HepG2 (cell line): ENCODE results near the gene ZNF792. TPM values are rescaled to one million over a fixed set of nuclear protein-coding genes. Genes with fewer than 3 reads are reported as not detected.

ENCODE experiments used
- CTCF ChIP-seq: sonication (generic); formaldehyde crosslinking; IDR thresholded peaks from 2 replicates; pipeline ENCODE4 v1.5.0; 2020; ENCODE audit warnings: mild to moderate bottlenecking, missing genetic modification reagents, moderate library complexity
- EZH2 ChIP-seq: conservative IDR thresholded peaks from 2 replicates; pipeline ENCODE4 v1.6.1; 2012; ENCODE audit warnings: mild to moderate bottlenecking, low read depth, low read length, moderate library complexity
- FOXA1 ChIP-seq, 2 experiments: fragments of 450-650 bp in 1 of 2; sonication (generic) in 1 of 2; formaldehyde crosslinking in 1 of 2; IDR thresholded peaks; 2 replicates each; pipeline versions ENCODE4 v1.4.0 to v1.6.1; 2016 to 2020; ENCODE audit warnings: missing genetic modification reagents in 1 of 2
- GMEB1 ChIP-seq: sonication (generic); formaldehyde crosslinking; IDR thresholded peaks from 2 replicates; pipeline ENCODE4 v1.5.1; 2020; ENCODE audit warnings: missing genetic modification reagents, mild to moderate bottlenecking, borderline replicate concordance
- NFE2 ChIP-seq: sonication (generic); formaldehyde crosslinking; IDR thresholded peaks from 2 replicates; pipeline ENCODE4 v1.4.0; 2020; ENCODE audit warnings: missing genetic modification reagents
- NFKBIZ ChIP-seq: IDR thresholded peaks from 2 replicates; pipeline ENCODE4 v1.6.1; 2018; ENCODE audit warnings: missing genetic modification reagents, missing compliant biosample characterization
- POLR2G ChIP-seq: fragments of 200-400 bp; formaldehyde crosslinking; IDR thresholded peaks from 2 replicates; pipeline ENCODE4 v1.6.1; 2018; ENCODE audit warnings: mild to moderate bottlenecking, low read depth, low read length, moderate library complexity
- PRDM10 ChIP-seq: sonication (generic); formaldehyde crosslinking; IDR thresholded peaks from 2 replicates; pipeline ENCODE4 v1.4.0; 2020; ENCODE audit warnings: low read depth, missing genetic modification reagents
- REL ChIP-seq: sonication (generic); formaldehyde crosslinking; conservative IDR thresholded peaks from 2 replicates; pipeline ENCODE4 v1.8.0; 2022; ENCODE audit warnings: mild to moderate bottlenecking, missing genetic modification reagents, moderate library complexity
- STAT5B ChIP-seq: sonication (generic); formaldehyde crosslinking; IDR thresholded peaks from 2 replicates; pipeline ENCODE4 v1.4.0; 2020; ENCODE audit warnings: missing genetic modification reagents
- TEAD2 ChIP-seq: sonication (generic); formaldehyde crosslinking; IDR thresholded peaks from 2 replicates; pipeline ENCODE4 v1.9.0; 2021; ENCODE audit warnings: missing genetic modification reagents
- YEATS4 ChIP-seq: sonication (generic); formaldehyde crosslinking; IDR thresholded peaks from 2 replicates; pipeline ENCODE4 v1.4.0; 2020; ENCODE audit warnings: missing genetic modification reagents, borderline replicate concordance
- ZC3H13 ChIP-seq: sonication (generic); formaldehyde crosslinking; IDR thresholded peaks from 2 replicates; pipeline ENCODE4 v1.8.1; 2023; ENCODE audit warnings: mild to moderate bottlenecking, missing genetic modification reagents, moderate library complexity
- ZC3H4 ChIP-seq: sonication (generic); formaldehyde crosslinking; IDR thresholded peaks from 2 replicates; pipeline ENCODE4 v1.4.0; 2020; ENCODE audit warnings: missing genetic modification reagents, borderline replicate concordance
- ZKSCAN1 ChIP-seq: fragments of 150-350 bp; IDR thresholded peaks from 2 replicates; pipeline ENCODE4 v1.6.1; 2014; ENCODE audit warnings: low read length
- ZKSCAN5 ChIP-seq: sonication (generic); formaldehyde crosslinking; IDR thresholded peaks from 2 replicates; pipeline ENCODE4 v1.5.1; 2020; ENCODE audit warnings: mild to moderate bottlenecking, missing genetic modification reagents
- ZNF234 ChIP-seq: sonication (generic); formaldehyde crosslinking; conservative IDR thresholded peaks from 2 replicates; pipeline ENCODE4 v1.5.1; 2020; ENCODE audit warnings: mild to moderate bottlenecking, missing genetic modification reagents
- ZNF354B ChIP-seq: sonication (generic); formaldehyde crosslinking; IDR thresholded peaks from 2 replicates; pipeline ENCODE4 v1.8.0; 2022; ENCODE audit warnings: mild to moderate bottlenecking, missing genetic modification reagents
- ZNF574 ChIP-seq: sonication (generic); formaldehyde crosslinking; IDR thresholded peaks from 2 replicates; pipeline ENCODE4 v1.4.0; 2020; ENCODE audit warnings: missing genetic modification reagents
- ZSCAN29 ChIP-seq: sonication (generic); formaldehyde crosslinking; conservative IDR thresholded peaks from 2 replicates; pipeline ENCODE4 v1.4.0; 2020; ENCODE audit warnings: mild to moderate bottlenecking, missing genetic modification reagents
- polyA plus RNA-seq, 8 experiments: library from polyadenylated mRNA; depleted of rRNA in 3 of 8; stranded (reverse) in 7 of 8; unstranded in 1 of 8; fragments of >200 nt; fragmentation: Illumina TruSeq in 4 of 8; extraction: Trizol in 4 of 8; gene quantifications; 2 replicates each; pipeline versions ENCODE4 v1.2.1 to v1.2.3, GENCODE V29; 2011 to 2016; ENCODE audit warnings: low read depth in 4 of 8, missing spikeins in 1 of 8, mixed read lengths in 1 of 8; ENCODE audit not compliant: insufficient read depth in 1 of 8
- total RNA-seq, 5 experiments: library from RNA; depleted of rRNA; stranded (reverse); fragments of >200 nt; fragmentation: Illumina TruSeq; extraction: Trizol; gene quantifications; 2 replicates each; pipeline ENCODE4 v1.2.3, GENCODE V29; 2016; ENCODE audit warnings: low read depth in 1 of 5

ZNF792 gene
- total and polyA plus RNA-seq, 2 of the 13 experiments (the other 11 are each of a cell fraction or from before 2014, with no cell fraction given): 5.5 to 11.5 TPM

GRCh38 chr19:34926685-34927375 is 37.2 kb downstream of the ZNF792 start, which contains the start of gene ZNF30 (continued):
- TF ChIP-seq CTCF (CRISPR knock-in tag) (0 out of 2 replicates have a peak, but pooled peaks have one; percentile 21), STAT5B (CRISPR knock-in tag) (no peak), NFE2 (CRISPR knock-in tag) (no peak), ZC3H13 (CRISPR knock-in tag) (no peak), YEATS4 (CRISPR knock-in tag) (peak; percentile 71; the same call in 1 of the 2 replicates), NFKBIZ (CRISPR knock-in tag) (no peak), ZNF574 (CRISPR knock-in tag) (peak; percentile 82; the same call in 1 of the 2 replicates), EZH2 (no peak), ZKSCAN1 (no peak), ZNF234 (CRISPR knock-in tag) (no peak), PRDM10 (CRISPR knock-in tag) (peak; percentile 70; the same call in 1 of the 2 replicates), FOXA1 (IDR thresholded peaks at IDR 0.05) (no peak), FOXA1 (CRISPR knock-in tag; IDR thresholded peaks at IDR 0.05) (no peak), TEAD2 (CRISPR knock-in tag) (no peak), ZKSCAN5 (CRISPR knock-in tag) (no peak), POLR2G (peak; percentile 88), ZSCAN29 (CRISPR knock-in tag) (no peak), GMEB1 (CRISPR knock-in tag) (peak; percentile 77; the same call in 1 of the 2 replicates), ZNF354B (CRISPR knock-in tag) (no peak), REL (no peak), ZC3H4 (CRISPR knock-in tag) (0 out of 2 replicates have a peak, but pooled peaks have one; percentile 40)
